Lung (tissue), 12 donors: ENCODE results near the gene KISS1R. TPM values are rescaled to one million over a fixed set of nuclear protein-coding genes. Genes with fewer than 3 reads are reported as not detected.

ENCODE experiments used
- ATAC-seq: fragments of 200-7000 bp; cut with Tn5 transposase; one replicate; pipeline ENCODE4 v1.9.1; 2020; ENCODE audit warnings: moderate number of reproducible peaks; ENCODE audit not compliant: insufficient read depth, low FRiP score
- DNase-seq, 3 donors: peaks; one replicate each; pipeline ENCODE4 v3.0.0-alpha.2; 2013 to 2017
- H3K27ac ChIP-seq, 2 donors: one replicate each; pipeline ENCODE4 v1.5.1; 2013; ENCODE audit warnings: mild to moderate bottlenecking in 2 of 2, moderate library complexity in 2 of 2, control low read depth in 1 of 2, inconsistent platforms in 1 of 2, low read depth in 1 of 2, low read length in 1 of 2
- H3K27me3 ChIP-seq, 3 donors: one replicate each; pipeline ENCODE4 v1.5.1; 2013; ENCODE audit warnings: low read length in 2 of 3; ENCODE audit not compliant: control insufficient read depth in 3 of 3, insufficient read depth in 3 of 3
- H3K36me3 ChIP-seq, 4 donors: one replicate each; pipeline ENCODE4 v1.5.1; 2013; ENCODE audit warnings: low read length in 4 of 4, mild to moderate bottlenecking in 1 of 4, moderate library complexity in 1 of 4; ENCODE audit not compliant: control insufficient read depth in 4 of 4, insufficient read depth in 4 of 4
- H3K4me1 ChIP-seq, 5 donors: one replicate each; pipeline ENCODE4 v1.5.1; 2013; ENCODE audit warnings: low read length in 5 of 5, mild to moderate bottlenecking in 2 of 5, moderate library complexity in 1 of 5; ENCODE audit not compliant: control insufficient read depth in 5 of 5, insufficient read depth in 5 of 5
- H3K4me3 ChIP-seq: one replicate; pipeline ENCODE4 v1.5.1; 2013; ENCODE audit warnings: mild to moderate bottlenecking, control low read depth, moderate library complexity
- H3K9ac ChIP-seq, 2 donors: one replicate each; pipeline ENCODE4 v1.5.1; 2013; ENCODE audit warnings: low read length in 2 of 2, control low read depth in 1 of 2; ENCODE audit not compliant: insufficient read depth in 1 of 2
- H3K9me3 ChIP-seq, 4 donors: one replicate each; pipeline ENCODE4 v1.5.1; 2013; ENCODE audit warnings: low read length in 3 of 4, mild to moderate bottlenecking in 1 of 4, moderate library complexity in 1 of 4; ENCODE audit not compliant: control insufficient read depth in 4 of 4, insufficient read depth in 3 of 4
- CTCF ChIP-seq: IDR thresholded peaks from 2 replicates; pipeline ENCODE4 v1.5.1; 2012; ENCODE audit warnings: mild to moderate bottlenecking; ENCODE audit errors: control extremely low read depth, extremely low read depth
- WGBS, 2 donors: extraction: QIAGEN DNeasy Blood & Tissue Kit; methylation state at CpG; one replicate each; pipeline ENCODE4 v1.1.7; 2013; 5-methylcytosine and 5-hydroxymethylcytosine counted together
- polyA plus RNA-seq, 2 donors: library from polyadenylated mRNA; stranded (reverse); fragments of 200-250 nt; gene quantifications; one replicate each; pipeline ENCODE4 v1.2.1, GENCODE V29; 2013
- total RNA-seq, 2 donors: library from RNA; depleted of rRNA in 1 of 2; stranded (reverse); fragments of >200 nt in 1 of 2; gene quantifications; one replicate each; pipeline ENCODE4 v1.2.1, GENCODE V29; 2014 to 2021
- donor health status: control.
- donor health status: control.
- donor health status: Bipolar disorder and iron deficiency.
- donor health status: healthy.
- donor health status: DM: yes; HTN: yes; CAD: no.

The KISS1R gene
- total and polyA plus RNA-seq, 4 donors: 0.13 to 0.21 TPM; not detected in 2

GRCh38 chr19:934197-934840, 17.2 kb downstream of the KISS1R start:
- no peak for ATAC-seq
- no peak for TF ChIP-seq CTCF
- no peak overlapping the region for H3K9ac ChIP-seq

GRCh38 chr19:934865-935479, 17.8 kb downstream of the KISS1R start:
- no peak for TF ChIP-seq CTCF
- Histone ChIP-seq H3K9me3 (no peaks in the 10 kb centered on the region), H3K4me3 (no peak overlapping the region), H3K27ac (peak overlapping the region; percentile 49 to 80), H3K4me1 (peaks cover 7 to 39% (median 21%) of the 10 kb centered on the region in 5 donors), H3K9ac (peak overlapping the region in 1 of 2 donors; percentile 61), H3K36me3 (peaks cover 0 to 13% (median 7%) of the 10 kb centered on the region in 4 donors), H3K27me3 (no peaks in the 10 kb centered on the region)
- peak; percentile 86 for ATAC-seq
- 4 to 10% methylated on average over 29 to 31 of the region's 31 CpGs for WGBS, 2 donors
- peak; percentile 94 to 96 (median 95) for DNase-seq

More at GRCh38 chr19:934197-934840, 17.2 kb downstream of the KISS1R start:
- Histone ChIP-seq H3K36me3 (peaks cover 0 to 11% (median 7%) of the 10 kb centered on the region in 4 donors), H3K9me3 (no peaks in the 10 kb centered on the region), H3K27me3 (no peaks in the 10 kb centered on the region), H3K27ac (peak overlapping the region; percentile 49 to 80), H3K4me3 (no peak overlapping the region), H3K4me1 (peaks cover 7 to 39% (median 21%) of the 10 kb centered on the region in 5 donors)
- 73 to 83% methylated on average over 26 to 29 of the region's 29 CpGs for WGBS, 2 donors
- DNase-seq: no peak

GRCh38 chr19:936175-936546, 19.0 kb downstream of the KISS1R start:
- no peak overlapping the region for H3K4me3 ChIP-seq
- no peak overlapping the region for H3K9ac ChIP-seq
- no peak for TF ChIP-seq CTCF
- H3K36me3 ChIP-seq: peaks cover 0 to 13% (median 5%) of the 10 kb centered on the region in 4 donors
- DNase-seq (no peak), ATAC-seq (no peak)
- WGBS, 2 donors: 97 to 98% methylated on average over 10 of the region's 10 CpGs
- H3K9me3 ChIP-seq: no peaks in the 10 kb centered on the region
- peaks cover 7 to 49% (median 30%) of the 10 kb centered on the region in 5 donors for H3K4me1 ChIP-seq
- H3K27me3 ChIP-seq: no peaks in the 10 kb centered on the region
- no peak overlapping the region for H3K27ac ChIP-seq
